ENCODE data around the gene TMEM255B. TPM values are rescaled to one million over a fixed set of nuclear protein-coding genes. Genes with fewer than 3 reads are reported as not detected.
"Not testable (repeated sequence)": the region's sequence is repeated elsewhere in the genome, so short reads cannot be mapped to it uniquely, and the experiment has no call there.

TMEM255B gene
- total RNA-seq, 1 donor from 2014 or later = 13.8 TPM

- no peaks in the 10 kb centered on the region for H3K36me3 Mint-ChIP-seq (ENCODE audit: unreplicated experiment)
- DNase-seq = peak; percentile 17
- peaks cover 3% of the 10 kb centered on the region for H3K9me3 Mint-ChIP-seq (ENCODE audit: unreplicated experiment)
- peaks cover 9% of the 10 kb centered on the region for H3K27me3 Mint-ChIP-seq (ENCODE audit: unreplicated experiment)
- no peak overlapping the region for H3K27ac Mint-ChIP-seq (ENCODE audit: unreplicated experiment)
- peaks cover 5% of the 10 kb centered on the region for H3K4me1 Mint-ChIP-seq (ENCODE audit: low read depth, unreplicated experiment)
- no peak overlapping the region for H3K4me3 Mint-ChIP-seq (ENCODE audit: unreplicated experiment)
- TF ChIP-seq, protein P1, sequence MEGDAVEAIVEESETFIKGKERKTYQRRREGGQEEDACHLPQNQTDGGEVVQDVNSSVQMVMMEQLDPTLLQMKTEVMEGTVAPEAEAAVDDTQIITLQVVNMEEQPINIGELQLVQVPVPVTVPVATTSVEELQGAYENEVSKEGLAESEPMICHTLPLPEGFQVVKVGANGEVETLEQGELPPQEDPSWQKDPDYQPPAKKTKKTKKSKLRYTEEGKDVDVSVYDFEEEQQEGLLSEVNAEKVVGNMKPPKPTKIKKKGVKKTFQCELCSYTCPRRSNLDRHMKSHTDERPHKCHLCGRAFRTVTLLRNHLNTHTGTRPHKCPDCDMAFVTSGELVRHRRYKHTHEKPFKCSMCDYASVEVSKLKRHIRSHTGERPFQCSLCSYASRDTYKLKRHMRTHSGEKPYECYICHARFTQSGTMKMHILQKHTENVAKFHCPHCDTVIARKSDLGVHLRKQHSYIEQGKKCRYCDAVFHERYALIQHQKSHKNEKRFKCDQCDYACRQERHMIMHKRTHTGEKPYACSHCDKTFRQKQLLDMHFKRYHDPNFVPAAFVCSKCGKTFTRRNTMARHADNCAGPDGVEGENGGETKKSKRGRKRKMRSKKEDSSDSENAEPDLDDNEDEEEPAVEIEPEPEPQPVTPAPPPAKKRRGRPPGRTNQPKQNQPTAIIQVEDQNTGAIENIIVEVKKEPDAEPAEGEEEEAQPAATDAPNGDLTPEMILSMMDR (IDR thresholded peaks at IDR 0.05; ENCODE audit: partially characterized antibody, unreplicated experiment) = no peak
These were observed 72.0 kb downstream of the TMEM255B start for GRCh38 chr13:113831061-113831460.

DNA sequence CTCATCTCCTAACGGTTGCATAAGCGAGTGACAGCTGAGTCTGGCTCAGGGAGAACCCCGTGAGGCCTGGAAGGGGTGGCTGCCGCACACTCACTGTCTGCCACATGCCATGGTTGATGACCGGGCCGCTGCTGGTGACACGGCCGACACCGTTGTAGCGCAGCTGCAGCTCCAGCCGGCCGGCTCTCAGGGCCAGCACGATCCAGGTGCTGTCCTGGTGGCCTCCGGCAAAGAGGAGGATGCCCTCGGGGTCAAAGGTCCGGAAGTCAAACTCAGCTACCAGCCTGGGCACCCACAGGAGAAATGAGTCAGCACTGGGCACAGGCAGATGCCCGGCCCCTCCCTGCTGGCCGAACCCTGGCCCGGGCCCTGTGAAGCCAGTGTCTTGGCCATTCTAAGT lies 73.2 kb downstream of the TMEM255B start:
- H3K9me3 Mint-ChIP-seq (ENCODE audit: unreplicated experiment) = peaks cover 3% of the 10 kb centered on the region
- no peak overlapping the region for H3K27ac Mint-ChIP-seq (ENCODE audit: unreplicated experiment)
- peak; percentile 27 for DNase-seq
- H3K27me3 Mint-ChIP-seq (ENCODE audit: unreplicated experiment) = peaks cover 9% of the 10 kb centered on the region
- H3K36me3 Mint-ChIP-seq (ENCODE audit: unreplicated experiment) = no peaks in the 10 kb centered on the region
- TF ChIP-seq, protein P1 (IDR thresholded peaks at IDR 0.05; ENCODE audit: partially characterized antibody, unreplicated experiment) = no peak
- H3K4me1 Mint-ChIP-seq (ENCODE audit: low read depth, unreplicated experiment) = peaks cover 10% of the 10 kb centered on the region
- no peak overlapping the region for H3K4me3 Mint-ChIP-seq (ENCODE audit: unreplicated experiment)

GRCh38 chr13:113832631-113833030 lies 73.6 kb downstream of the TMEM255B start:
- Mint-ChIP-seq H3K27ac (ENCODE audit: unreplicated experiment) (no peak overlapping the region), H3K27me3 (ENCODE audit: unreplicated experiment) (peaks cover 9% of the 10 kb centered on the region), H3K4me3 (ENCODE audit: unreplicated experiment) (no peak overlapping the region), H3K9me3 (ENCODE audit: unreplicated experiment) (peaks cover 3% of the 10 kb centered on the region), H3K36me3 (ENCODE audit: unreplicated experiment) (no peaks in the 10 kb centered on the region), H3K4me1 (ENCODE audit: low read depth, unreplicated experiment) (peaks cover 14% of the 10 kb centered on the region)
- DNase-seq = peak; percentile 16
- TF ChIP-seq, protein P1 (IDR thresholded peaks at IDR 0.05; ENCODE audit: partially characterized antibody, unreplicated experiment) = no peak

GRCh38 chr13:113833111-113833830 lies 74.2 kb downstream of the TMEM255B start:
- H3K9me3 Mint-ChIP-seq (ENCODE audit: unreplicated experiment) = peaks cover 3% of the 10 kb centered on the region

GRCh38 chr13:113834006-113834405 lies 75.0 kb downstream of the TMEM255B start:
- H3K36me3 Mint-ChIP-seq (ENCODE audit: unreplicated experiment); H3K27me3 Mint-ChIP-seq (ENCODE audit: unreplicated experiment); H3K4me3 Mint-ChIP-seq (ENCODE audit: unreplicated experiment); H3K9me3 Mint-ChIP-seq (ENCODE audit: unreplicated experiment); H3K27ac Mint-ChIP-seq (ENCODE audit: unreplicated experiment): not testable (repeated sequence)
- H3K4me1 Mint-ChIP-seq (ENCODE audit: low read depth, unreplicated experiment) = peaks cover 19% of the 10 kb centered on the region
- DNase-seq = peak; percentile 10

More at GRCh38 chr13:113833111-113833830, 74.2 kb downstream of the TMEM255B start:
- no peak for DNase-seq
- peaks cover 6% of the 10 kb centered on the region for H3K27me3 Mint-ChIP-seq (ENCODE audit: unreplicated experiment)
- H3K36me3 Mint-ChIP-seq (ENCODE audit: unreplicated experiment) = no peaks in the 10 kb centered on the region
- peaks cover 19% of the 10 kb centered on the region for H3K4me1 Mint-ChIP-seq (ENCODE audit: low read depth, unreplicated experiment)
- TF ChIP-seq, protein P1 (IDR thresholded peaks at IDR 0.05; ENCODE audit: partially characterized antibody, unreplicated experiment) = no peak
- no peak overlapping the region for H3K4me3 Mint-ChIP-seq (ENCODE audit: unreplicated experiment)
- peak overlapping the region; percentile 12 for H3K27ac Mint-ChIP-seq (ENCODE audit: unreplicated experiment)

Data from glutamatergic neuron (in vitro differentiated cells).